GM12873 (cell line): ENCODE measurements around the gene HTR2A.

Experiments used
- TF ChIP-seq, protein P1 (sequence below): IDR thresholded peaks from 2 replicates; pipeline ENCODE4 v1.5.1; 2012; ENCODE audit warnings: low read depth, mild to moderate bottlenecking, moderate library complexity, low read length, control low read depth; ENCODE audit not compliant: insufficient read depth; ENCODE audit errors: missing control alignments

The HTR2A gene

DNA sequence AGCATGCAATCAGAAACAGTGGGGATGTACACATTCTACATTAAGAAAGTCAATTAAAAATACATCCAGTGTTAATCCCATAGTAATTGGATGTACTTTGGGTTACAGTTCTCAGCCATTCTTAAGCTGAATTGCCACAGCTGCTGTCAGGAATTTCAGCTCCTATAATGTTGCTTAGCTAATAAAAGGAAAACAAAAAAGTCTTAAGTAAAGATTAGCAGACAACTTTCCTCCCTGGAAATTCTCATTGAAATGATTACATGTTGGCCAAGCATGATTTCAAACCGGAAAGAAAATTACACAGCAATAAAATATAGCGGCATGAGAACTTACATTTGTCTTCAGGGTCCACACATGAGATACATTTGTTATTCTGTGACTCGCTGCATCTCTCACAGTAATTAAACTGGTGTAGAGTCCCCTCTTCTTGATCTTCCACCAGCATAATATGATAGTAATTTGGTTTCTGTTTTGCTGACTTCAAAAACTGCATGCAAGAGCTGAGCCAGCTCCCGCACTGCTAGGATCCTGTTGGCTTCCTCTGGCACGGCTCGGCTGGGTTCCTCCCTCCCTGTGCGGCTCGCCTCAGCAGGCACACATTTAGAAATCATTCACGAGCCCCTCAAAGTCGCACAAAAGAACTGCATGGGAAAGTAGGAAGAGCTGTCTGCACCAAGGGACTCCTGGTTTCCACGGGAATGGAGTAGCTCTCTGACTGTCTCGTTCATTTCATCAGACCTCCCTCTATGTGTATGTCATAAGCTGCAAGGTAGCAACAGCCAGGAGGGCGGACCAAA is at the start of gene HTR2A:
HTR2A (minus strand) TSS at position 713 of the 797 bp plus-strand sequence. CDS start 1,147 bp downstream, outside the sequence.
- TF ChIP-seq, protein P1, sequence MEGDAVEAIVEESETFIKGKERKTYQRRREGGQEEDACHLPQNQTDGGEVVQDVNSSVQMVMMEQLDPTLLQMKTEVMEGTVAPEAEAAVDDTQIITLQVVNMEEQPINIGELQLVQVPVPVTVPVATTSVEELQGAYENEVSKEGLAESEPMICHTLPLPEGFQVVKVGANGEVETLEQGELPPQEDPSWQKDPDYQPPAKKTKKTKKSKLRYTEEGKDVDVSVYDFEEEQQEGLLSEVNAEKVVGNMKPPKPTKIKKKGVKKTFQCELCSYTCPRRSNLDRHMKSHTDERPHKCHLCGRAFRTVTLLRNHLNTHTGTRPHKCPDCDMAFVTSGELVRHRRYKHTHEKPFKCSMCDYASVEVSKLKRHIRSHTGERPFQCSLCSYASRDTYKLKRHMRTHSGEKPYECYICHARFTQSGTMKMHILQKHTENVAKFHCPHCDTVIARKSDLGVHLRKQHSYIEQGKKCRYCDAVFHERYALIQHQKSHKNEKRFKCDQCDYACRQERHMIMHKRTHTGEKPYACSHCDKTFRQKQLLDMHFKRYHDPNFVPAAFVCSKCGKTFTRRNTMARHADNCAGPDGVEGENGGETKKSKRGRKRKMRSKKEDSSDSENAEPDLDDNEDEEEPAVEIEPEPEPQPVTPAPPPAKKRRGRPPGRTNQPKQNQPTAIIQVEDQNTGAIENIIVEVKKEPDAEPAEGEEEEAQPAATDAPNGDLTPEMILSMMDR = no peak

DNA sequence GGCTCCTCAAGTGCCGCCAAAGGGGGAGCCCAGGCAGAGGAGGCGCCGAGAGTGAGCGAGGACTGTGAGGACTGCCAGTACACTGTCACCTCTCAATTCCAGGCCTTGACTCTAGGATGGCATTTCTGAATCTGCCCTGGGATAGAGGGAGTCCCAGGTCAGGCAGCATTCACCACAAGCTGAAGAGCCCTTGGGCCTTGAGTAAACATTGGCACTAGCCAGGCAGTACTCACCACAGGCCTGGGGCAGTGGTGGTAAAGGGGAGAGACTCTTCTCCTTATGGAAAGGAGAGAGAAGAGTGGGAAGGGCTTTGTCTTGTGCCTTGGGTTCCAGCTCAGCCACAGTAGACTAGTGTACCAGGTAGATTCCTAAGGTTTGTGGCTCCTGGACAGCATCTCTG is 39.7 kb upstream of the HTR2A start:
- TF ChIP-seq, protein P1 = no peak

- TF ChIP-seq, protein P1 = no peak
Observed at GRCh38 chr13:46934749-46935148, 37.9 kb upstream of the HTR2A start.

DNA sequence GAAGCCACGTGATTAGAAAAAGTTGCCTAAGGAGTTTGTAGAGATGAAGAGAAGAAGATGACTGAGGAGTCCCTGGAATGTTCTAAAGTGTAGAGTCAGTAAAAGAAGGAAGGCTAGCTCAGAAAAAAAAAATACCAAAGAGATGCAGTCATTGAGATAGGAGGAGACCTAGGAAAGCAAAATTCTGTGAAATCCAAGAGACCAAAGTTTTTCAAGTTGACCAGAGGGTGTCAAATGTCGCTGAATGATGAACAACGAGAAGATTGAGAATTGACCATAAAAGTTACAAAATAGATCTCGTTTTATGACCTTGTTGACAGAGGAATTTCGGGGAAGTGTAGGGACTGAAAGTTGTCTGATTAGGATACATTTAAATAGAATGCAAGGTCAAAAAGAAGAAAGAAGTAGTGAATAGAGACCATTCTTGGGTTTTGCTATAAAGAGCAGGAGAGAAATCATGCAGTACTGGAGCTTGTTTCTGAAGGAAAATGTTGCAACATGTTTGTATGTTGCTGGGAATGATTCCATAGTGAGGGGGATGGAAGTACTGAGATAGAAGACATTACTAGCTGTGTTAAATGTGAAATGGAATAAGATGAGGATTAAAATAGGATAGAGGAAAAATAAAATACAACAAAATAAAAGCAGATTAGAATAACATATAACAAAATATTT is 30.2 kb upstream of the HTR2A start:
- TF ChIP-seq, protein P1 = no peak

GRCh38 chr13:46925486-46925885 is 28.6 kb upstream of the HTR2A start:
- TF ChIP-seq, protein P1 = no peak

- TF ChIP-seq, protein P1 = no peak
Observed at GRCh38 chr13:46914341-46914740, 17.5 kb upstream of the HTR2A start.

GRCh38 chr13:46913757-46914156 is 16.9 kb upstream of the HTR2A start:
- TF ChIP-seq, protein P1 = no peak
